GM20000 (cell line): Measurements from ENCODE around the gene EXOSC5.

Experiments
- DNase-seq: peaks from one replicate; pipeline ENCODE4 v3.0.0; 2012; ENCODE audit warnings: low spot score
- CTCF ChIP-seq: IDR thresholded peaks from 2 replicates; pipeline ENCODE4 v1.5.1; 2012; ENCODE audit warnings: mild to moderate bottlenecking, control low read depth; ENCODE audit errors: extremely low read depth, missing control alignments

EXOSC5 gene

GRCh38 chr19:41430922-41431321, 33.8 kb upstream of the EXOSC5 start:
- TF ChIP-seq CTCF, result no peak

GRCh38 chr19:41428481-41428859, 31.3 kb upstream of the EXOSC5 start:
- no peak for TF ChIP-seq CTCF

More at GRCh38 chr19:41430922-41431321, 33.8 kb upstream of the EXOSC5 start:
- no peak for DNase-seq

GRCh38 chr19:41427647-41428480, 30.7 kb upstream of the EXOSC5 start:
- no peak for TF ChIP-seq CTCF
- DNase-seq, result no peak

More at GRCh38 chr19:41428481-41428859, 31.3 kb upstream of the EXOSC5 start:
- no peak for DNase-seq

- TF ChIP-seq CTCF, result no peak
- peak; percentile 81 for DNase-seq
Observed at GRCh38 chr19:41426952-41427646, 29.9 kb upstream of the EXOSC5 start, which contains the start of gene B3GNT8. Gene B3GNT8, minus strand, starts transcription at chr19:41427374. Its CDS starts 596 bp downstream, at chr19:41426778.

- DNase-seq, result no peak
- TF ChIP-seq CTCF, result no peak
Observed at GRCh38 chr19:41426116-41426841, 29.1 kb upstream of the EXOSC5 start.

GRCh38 chr19:41425174-41426115, 28.3 kb upstream of the EXOSC5 start:
- no peak for TF ChIP-seq CTCF
- no peak for DNase-seq
